HepG2 (cell line): ENCODE results near the gene CTIF. TPM values are rescaled to one million over a fixed set of nuclear protein-coding genes. Genes with fewer than 3 reads are reported as not detected.

Experiments
- FOXK1 ChIP-seq: sonication (generic); formaldehyde crosslinking; IDR thresholded peaks from 2 replicates; pipeline ENCODE4 v1.4.0; 2020; ENCODE audit warnings: low read depth, missing genetic modification reagents, borderline replicate concordance
- FOXM1 ChIP-seq: sonication (generic); formaldehyde crosslinking; IDR thresholded peaks from 2 replicates; pipeline ENCODE4 v1.5.0; 2020; ENCODE audit warnings: missing genetic modification reagents
- GATAD2A ChIP-seq: IDR thresholded peaks from 2 replicates; pipeline ENCODE4 v1.6.1; 2016
- HOMEZ ChIP-seq: IDR thresholded peaks from 2 replicates; pipeline ENCODE4 v1.6.1; 2016; ENCODE audit warnings: low read depth
- LCORL ChIP-seq, 2 experiments: fragments of 450-650 bp in 1 of 2; sonication (generic) in 1 of 2; formaldehyde crosslinking in 1 of 2; IDR thresholded peaks; 2 replicates each; pipeline versions ENCODE4 v1.5.0 to v1.6.1; 2017 to 2020; ENCODE audit warnings: antibody characterized with exemption in 1 of 2, missing genetic modification reagents in 1 of 2
- NFATC3 ChIP-seq: sonication (generic); formaldehyde crosslinking; IDR thresholded peaks from 2 replicates; pipeline ENCODE4 v1.5.1; 2020; ENCODE audit warnings: mild to moderate bottlenecking, missing genetic modification reagents
- PATZ1 ChIP-seq: sonication (generic); formaldehyde crosslinking; IDR thresholded peaks from 2 replicates; pipeline ENCODE4 v1.4.0; 2020; ENCODE audit warnings: missing genetic modification reagents
- PHF20 ChIP-seq: sonication (generic); formaldehyde crosslinking; IDR thresholded peaks from 2 replicates; pipeline ENCODE4 v1.5.0; 2020; ENCODE audit warnings: mild to moderate bottlenecking, missing genetic modification reagents
- RCOR2 ChIP-seq: IDR thresholded peaks from 2 replicates; pipeline ENCODE4 v1.6.1; 2016; ENCODE audit warnings: missing biosample characterization, missing genetic modification reagents
- SALL1 ChIP-seq: sonication (generic); formaldehyde crosslinking; IDR thresholded peaks from 2 replicates; pipeline ENCODE4 v1.8.0; 2022; ENCODE audit warnings: mild to moderate bottlenecking, missing genetic modification reagents
- SOX5 ChIP-seq: IDR thresholded peaks from 2 replicates; pipeline ENCODE4 v1.6.1; 2016; ENCODE audit warnings: borderline replicate concordance
- TAF15 ChIP-seq: fragments of 200-400 bp; formaldehyde crosslinking; IDR thresholded peaks from one replicate; pipeline ENCODE4 v1.6.1; 2018; ENCODE audit warnings: mild to moderate bottlenecking, low read depth, low read length; ENCODE audit not compliant: poor library complexity, severe bottlenecking
- ZNF136 ChIP-seq: sonication (generic); formaldehyde crosslinking; IDR thresholded peaks from 2 replicates; pipeline ENCODE4 v1.8.1; 2022; ENCODE audit warnings: low read depth, mild to moderate bottlenecking, moderate library complexity, missing genetic modification reagents
- polyA plus RNA-seq, 8 experiments: library from polyadenylated mRNA; depleted of rRNA in 3 of 8; stranded (reverse) in 7 of 8; unstranded in 1 of 8; fragments of >200 nt; fragmentation: Illumina TruSeq in 4 of 8; extraction: Trizol in 4 of 8; gene quantifications; 2 replicates each; pipeline versions ENCODE4 v1.2.1 to v1.2.3, GENCODE V29; 2011 to 2016; ENCODE audit warnings: low read depth in 4 of 8, missing spikeins in 1 of 8, mixed read lengths in 1 of 8; ENCODE audit not compliant: insufficient read depth in 1 of 8
- total RNA-seq, 5 experiments: library from RNA; depleted of rRNA; stranded (reverse); fragments of >200 nt; fragmentation: Illumina TruSeq; extraction: Trizol; gene quantifications; 2 replicates each; pipeline ENCODE4 v1.2.3, GENCODE V29; 2016; ENCODE audit warnings: low read depth in 1 of 5
- TF ChIP-seq, protein P1 (sequence below): sonication (generic); formaldehyde crosslinking; IDR thresholded peaks from 2 replicates; pipeline ENCODE4 v1.4.0; 2020; ENCODE audit warnings: mild to moderate bottlenecking, missing genetic modification reagents
- TF ChIP-seq, protein P2 (sequence below): sonication (generic); formaldehyde crosslinking; IDR thresholded peaks from 2 replicates; pipeline ENCODE4 v1.5.0; 2020; ENCODE audit warnings: missing genetic modification reagents, mild to moderate bottlenecking, borderline replicate concordance
- TF ChIP-seq, protein P3 (sequence below), 2 experiments: sonication (generic) in 1 of 2; formaldehyde crosslinking in 1 of 2; IDR thresholded peaks; 2 replicates each; pipeline versions ENCODE4 v1.6.1 to v1.9.0; 2014 to 2022; ENCODE audit warnings: antibody characterized with exemption in 1 of 2, borderline replicate concordance in 1 of 2, inconsistent platforms in 1 of 2, low read depth in 1 of 2, missing genetic modification reagents in 1 of 2

The CTIF gene
- total and polyA plus RNA-seq, 2 of the 13 experiments (the other 11 are each of a cell fraction or from before 2014, with no cell fraction given), result 18.2 to 28.0 TPM

GRCh38 chr18:48575658-48576456 is 37.0 kb downstream of the CTIF start (continued):
- TF ChIP-seq TAF15 (peak; percentile 55), PHF20 (CRISPR knock-in tag) (no peak), SALL1 (CRISPR knock-in tag) (peak; percentile 58; the same call in 1 of the 2 replicates), SOX5 (CRISPR knock-in tag) (peak; percentile 96), PATZ1 (peak; percentile 96), ZNF136 (no peak), LCORL (IDR thresholded peaks at IDR 0.05) (0 out of 2 replicates have a peak, but pooled peaks have one; percentile 43), LCORL (CRISPR knock-in tag; IDR thresholded peaks at IDR 0.05) (peak; percentile 99), FOXK1 (peak; percentile 54; the same call in 1 of the 2 replicates), NFATC3 (peak; percentile 23; the same call in 1 of the 2 replicates), RCOR2 (CRISPR knock-in tag) (peak; percentile 79; the same call in 1 of the 2 replicates), HOMEZ (CRISPR knock-in tag) (no peak), GATAD2A (CRISPR knock-in tag) (peak; percentile 90; the same call in 1 of the 2 replicates), FOXM1 (no peak)
- TF ChIP-seq, protein P1, sequence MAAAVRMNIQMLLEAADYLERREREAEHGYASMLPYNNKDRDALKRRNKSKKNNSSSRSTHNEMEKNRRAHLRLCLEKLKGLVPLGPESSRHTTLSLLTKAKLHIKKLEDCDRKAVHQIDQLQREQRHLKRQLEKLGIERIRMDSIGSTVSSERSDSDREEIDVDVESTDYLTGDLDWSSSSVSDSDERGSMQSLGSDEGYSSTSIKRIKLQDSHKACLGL, result no peak; the same call in 1 of the 2 replicates
- TF ChIP-seq, protein P2, sequence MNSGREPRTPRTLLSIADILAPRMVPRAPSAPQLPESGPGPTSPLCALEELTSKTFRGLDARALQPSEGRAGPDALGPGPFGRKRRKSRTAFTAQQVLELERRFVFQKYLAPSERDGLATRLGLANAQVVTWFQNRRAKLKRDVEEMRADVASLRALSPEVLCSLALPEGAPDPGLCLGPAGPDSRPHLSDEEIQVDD (CRISPR knock-in tag), result no peak
- TF ChIP-seq, protein P3, sequence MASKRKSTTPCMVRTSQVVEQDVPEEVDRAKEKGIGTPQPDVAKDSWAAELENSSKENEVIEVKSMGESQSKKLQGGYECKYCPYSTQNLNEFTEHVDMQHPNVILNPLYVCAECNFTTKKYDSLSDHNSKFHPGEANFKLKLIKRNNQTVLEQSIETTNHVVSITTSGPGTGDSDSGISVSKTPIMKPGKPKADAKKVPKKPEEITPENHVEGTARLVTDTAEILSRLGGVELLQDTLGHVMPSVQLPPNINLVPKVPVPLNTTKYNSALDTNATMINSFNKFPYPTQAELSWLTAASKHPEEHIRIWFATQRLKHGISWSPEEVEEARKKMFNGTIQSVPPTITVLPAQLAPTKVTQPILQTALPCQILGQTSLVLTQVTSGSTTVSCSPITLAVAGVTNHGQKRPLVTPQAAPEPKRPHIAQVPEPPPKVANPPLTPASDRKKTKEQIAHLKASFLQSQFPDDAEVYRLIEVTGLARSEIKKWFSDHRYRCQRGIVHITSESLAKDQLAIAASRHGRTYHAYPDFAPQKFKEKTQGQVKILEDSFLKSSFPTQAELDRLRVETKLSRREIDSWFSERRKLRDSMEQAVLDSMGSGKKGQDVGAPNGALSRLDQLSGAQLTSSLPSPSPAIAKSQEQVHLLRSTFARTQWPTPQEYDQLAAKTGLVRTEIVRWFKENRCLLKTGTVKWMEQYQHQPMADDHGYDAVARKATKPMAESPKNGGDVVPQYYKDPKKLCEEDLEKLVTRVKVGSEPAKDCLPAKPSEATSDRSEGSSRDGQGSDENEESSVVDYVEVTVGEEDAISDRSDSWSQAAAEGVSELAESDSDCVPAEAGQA (IDR thresholded peaks at IDR 0.05; ENCODE audit: low read depth), result no peak
- TF ChIP-seq, protein P3 (CRISPR knock-in tag; IDR thresholded peaks at IDR 0.05; ENCODE audit: borderline replicate concordance), result peak; percentile 68; the same call in 1 of the 2 replicates
